Left forelimb (tissue), 1 donor: ENCODE measurements around the gene MARCHF9.
A peak's percentile ranks its signal among the peaks of the same experiment; 100 is the strongest.

Experiments used
- DNase-seq: peaks from one replicate; pipeline ENCODE4 v3.0.0-alpha.2; 2018; ENCODE audit warnings: low spot score

The MARCHF9 gene

GRCh38 chr12:57753756-57754337, 1.1 kb upstream of the MARCHF9 start:
- DNase-seq = no peak

GRCh38 chr12:57755194-57755453, 221 bp downstream of the MARCHF9 start:
- no peak for DNase-seq

- no peak for DNase-seq
These were observed 810 bp downstream of the MARCHF9 start for GRCh38 chr12:57755454-57756372.

- peak; percentile 65 for DNase-seq
These were observed 1.8 kb downstream of the MARCHF9 start for GRCh38 chr12:57756406-57757341.

- no peak for DNase-seq
These were observed 2.9 kb downstream of the MARCHF9 start for GRCh38 chr12:57757771-57758170.

- DNase-seq = peak; percentile 60
These were observed 3.9 kb downstream of the MARCHF9 start for GRCh38 chr12:57758552-57759359.

- DNase-seq = no peak
These were observed 4.6 kb downstream of the MARCHF9 start for GRCh38 chr12:57759360-57759980.

- no peak for DNase-seq
These were observed 5.6 kb downstream of the MARCHF9 start for GRCh38 chr12:57760347-57760982.

- DNase-seq = no peak
These were observed 6.6 kb downstream of the MARCHF9 start for GRCh38 chr12:57761391-57761998.

GRCh38 chr12:57762463-57762862, 7.6 kb downstream of the MARCHF9 start:
- no peak for DNase-seq

GRCh38 chr12:57763881-57764661, 9.2 kb downstream of the MARCHF9 start:
- DNase-seq = no peak

- no peak for DNase-seq
These were observed 9.7 kb downstream of the MARCHF9 start for GRCh38 chr12:57764662-57765002.

GRCh38 chr12:57765003-57765697, 10.2 kb downstream of the MARCHF9 start:
- DNase-seq = no peak

GRCh38 chr12:57765698-57766463, 11.0 kb downstream of the MARCHF9 start:
- no peak for DNase-seq

GRCh38 chr12:57766464-57767304, 11.8 kb downstream of the MARCHF9 start, which contains the start of gene CYP27B1:
Gene CYP27B1, minus strand, starts transcription at chr12:57767078. Its CDS starts 37 bp downstream, at chr12:57767041.
- no peak for DNase-seq

- no peak for DNase-seq
These were observed 12.4 kb downstream of the MARCHF9 start for GRCh38 chr12:57767305-57767698.

- DNase-seq = no peak
These were observed 13.0 kb downstream of the MARCHF9 start for GRCh38 chr12:57767876-57768275.
